ENCODE data around the gene SLC44A5.

DNA sequence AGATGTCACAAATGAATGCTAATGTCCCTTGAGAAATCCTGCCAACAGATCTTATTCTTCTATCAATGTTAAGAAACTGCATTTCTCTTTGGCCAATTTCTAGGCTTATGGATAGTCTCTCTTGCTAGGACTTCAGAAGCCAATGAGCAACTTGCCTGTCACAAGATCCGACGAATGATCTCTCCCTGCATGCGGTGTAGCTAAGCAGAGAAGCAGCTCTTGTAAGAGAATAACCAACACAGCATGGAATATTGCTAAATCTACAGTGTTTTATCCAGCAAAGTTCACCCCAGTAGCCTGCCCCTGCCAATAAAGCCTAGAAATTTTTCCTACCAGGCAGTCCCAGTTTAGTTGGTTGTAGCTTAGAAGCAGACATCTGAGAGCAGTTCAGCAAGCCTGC, 2.1 kb upstream of the SLC44A5 start:
- TF ChIP-seq EZH2 (IDR thresholded peaks at IDR 0.05; ENCODE audit: borderline replicate concordance, low read depth, low read length, poor library complexity, severe bottlenecking), result no peak
- TF ChIP-seq, protein P1, sequence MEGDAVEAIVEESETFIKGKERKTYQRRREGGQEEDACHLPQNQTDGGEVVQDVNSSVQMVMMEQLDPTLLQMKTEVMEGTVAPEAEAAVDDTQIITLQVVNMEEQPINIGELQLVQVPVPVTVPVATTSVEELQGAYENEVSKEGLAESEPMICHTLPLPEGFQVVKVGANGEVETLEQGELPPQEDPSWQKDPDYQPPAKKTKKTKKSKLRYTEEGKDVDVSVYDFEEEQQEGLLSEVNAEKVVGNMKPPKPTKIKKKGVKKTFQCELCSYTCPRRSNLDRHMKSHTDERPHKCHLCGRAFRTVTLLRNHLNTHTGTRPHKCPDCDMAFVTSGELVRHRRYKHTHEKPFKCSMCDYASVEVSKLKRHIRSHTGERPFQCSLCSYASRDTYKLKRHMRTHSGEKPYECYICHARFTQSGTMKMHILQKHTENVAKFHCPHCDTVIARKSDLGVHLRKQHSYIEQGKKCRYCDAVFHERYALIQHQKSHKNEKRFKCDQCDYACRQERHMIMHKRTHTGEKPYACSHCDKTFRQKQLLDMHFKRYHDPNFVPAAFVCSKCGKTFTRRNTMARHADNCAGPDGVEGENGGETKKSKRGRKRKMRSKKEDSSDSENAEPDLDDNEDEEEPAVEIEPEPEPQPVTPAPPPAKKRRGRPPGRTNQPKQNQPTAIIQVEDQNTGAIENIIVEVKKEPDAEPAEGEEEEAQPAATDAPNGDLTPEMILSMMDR (conservative IDR thresholded peaks at IDR 0.05; ENCODE audit: low read depth, low read length), result no peak
